ENCODE data around the gene PDGFC. TPM values are rescaled to one million over a fixed set of nuclear protein-coding genes. Genes with fewer than 3 reads are reported as not detected.

The PDGFC gene
- total and polyA plus RNA-seq, 2 donors (not counting 3 experiments of a cell fraction or from before 2014, with no cell fraction given), result 2.7 to 5.3 TPM

- DNase-seq (ENCODE audit: low read depth, low spot score) (no peak), FAIRE-seq (no peak)
- no peaks in the 10 kb centered on the region for H3K27me3 ChIP-seq (ENCODE audit: control insufficient read depth in 2 of 2, insufficient read depth in 2 of 2, low read length in 2 of 2)
- no peak overlapping the region for H3K27ac ChIP-seq (ENCODE audit: insufficient read depth, low read depth, low read length)
- H3K4me2 ChIP-seq (ENCODE audit: insufficient read depth, low read length), result no peak overlapping the region
- dilution Hi-C loops (cut with MboI; ENCODE audit: extremely low pct_ligation_motif_present, low sequenced_read_pairs) (no loop called here), intact Hi-C loops (cut with micrococcal nuclease) (no loop called here)
- H3K9me3 ChIP-seq (replicated peaks; ENCODE audit: control insufficient read depth, insufficient read depth, low read length), result no peaks in the 10 kb centered on the region
- ChIA-PET POLR2A (no interaction called here), CTCF (interaction anchor here (1.5 to 2.6 kb wide), 2 partner anchors 13 to 18 kb away, joined by 6 to 15 read pairs; no protein-coding TSS in a partner anchor)
- no peaks in the 10 kb centered on the region for H3K36me3 ChIP-seq (ENCODE audit: control insufficient read depth in 2 of 2, extremely low read depth in 1 of 2, insufficient read depth in 2 of 2, low read length in 2 of 2)
- no peaks in the 10 kb centered on the region for H3K79me2 ChIP-seq (ENCODE audit: control insufficient read depth, insufficient read depth, low read length)
- H4K20me1 ChIP-seq (replicated peaks; ENCODE audit: control insufficient read depth, extremely low read depth, insufficient read depth, low read length), result no peaks in the 10 kb centered on the region
- H3K9ac ChIP-seq (replicated peaks; ENCODE audit: extremely low read depth, insufficient read depth, low read length), result no peak overlapping the region
- TF ChIP-seq POLR2A (IDR thresholded peaks at IDR 0.05; ENCODE audit: low read depth, low read length) (no peak), POLR2AphosphoS5 (IDR thresholded peaks at IDR 0.05; ENCODE audit: insufficient read depth, low read depth, low read length) (no peak), EZH2 (IDR thresholded peaks at IDR 0.05; ENCODE audit: borderline replicate concordance, low read depth, low read length, severe bottlenecking) (no peak), JUN (IDR thresholded peaks at IDR 0.05; ENCODE audit: borderline replicate concordance, insufficient read depth, insufficient read length, low read depth) (no peak), MYC (IDR thresholded peaks at IDR 0.05; ENCODE audit: low read depth, low read length) (no peak), FOS (IDR thresholded peaks at IDR 0.05; ENCODE audit: borderline replicate concordance, insufficient read depth, low read length) (no peak), GATA2 (IDR thresholded peaks at IDR 0.05; ENCODE audit: insufficient read depth, insufficient read length, low read depth, low read length) (no peak), MAX (IDR thresholded peaks at IDR 0.05; ENCODE audit: insufficient read depth, insufficient read length) (no peak), CTCF (IDR thresholded peaks at IDR 0.05; ENCODE audit: extremely low read depth in 1 of 2, insufficient read depth in 1 of 2, low read depth in 1 of 2, low read length in 2 of 2) (no peak)
- no peaks in the 10 kb centered on the region for H3K9me1 ChIP-seq (replicated peaks; ENCODE audit: control insufficient read depth, extremely low read depth, insufficient read depth, low read length)
- H3K4me3 ChIP-seq (replicated peaks in 1 of 3; ENCODE audit: insufficient read depth in 1 of 3, low read depth in 1 of 3, low read length in 3 of 3), result no peak overlapping the region
- H2AFZ ChIP-seq (ENCODE audit: low read depth, low read length), result no peak overlapping the region
- H3K4me1 ChIP-seq (ENCODE audit: control insufficient read depth, extremely low read depth, insufficient read depth, low read length), result no peaks in the 10 kb centered on the region
- BruUV-seq (replicated peaks), result no TSS peak
Measured at GRCh38 chr4:156788782-156789181, 182.8 kb downstream of the PDGFC start.

All from endothelial cell of umbilical vein (primary cell).